Neural cell (in vitro differentiated cells): ENCODE data around the gene LDLRAD4.

Experiments used
- POLR2AphosphoS5 ChIP-seq: IDR thresholded peaks from 2 replicates; pipeline ENCODE4 v1.6.1; 2012
- TF ChIP-seq, protein P1 (sequence below): fragments of 450-650 bp; IDR thresholded peaks from 2 replicates; pipeline ENCODE4 v1.5.1; 2014; ENCODE audit warnings: antibody characterized with exemption, mild to moderate bottlenecking, moderate library complexity; ENCODE audit not compliant: poor library complexity, severe bottlenecking

DNA sequence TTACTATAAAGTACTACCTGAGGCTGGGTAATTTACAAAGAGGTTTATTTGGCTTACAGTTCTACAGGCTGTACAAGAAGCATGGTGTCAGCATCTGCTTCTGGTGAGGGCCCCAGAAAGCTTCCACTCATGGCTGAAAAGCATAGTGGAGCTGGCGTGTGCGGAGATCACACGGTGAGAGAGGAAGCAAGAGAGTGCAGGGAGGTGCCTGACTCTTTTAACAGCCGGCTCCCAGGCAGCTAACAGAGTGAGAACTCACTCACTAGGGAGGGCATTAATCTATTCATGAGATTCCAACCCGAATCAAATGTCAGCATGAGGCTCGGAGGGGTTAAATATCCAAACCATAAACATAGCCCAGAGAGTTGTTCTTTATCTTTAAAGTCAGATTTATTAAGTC lies 117.3 kb downstream of the LDLRAD4 start:
- TF ChIP-seq, protein P1, sequence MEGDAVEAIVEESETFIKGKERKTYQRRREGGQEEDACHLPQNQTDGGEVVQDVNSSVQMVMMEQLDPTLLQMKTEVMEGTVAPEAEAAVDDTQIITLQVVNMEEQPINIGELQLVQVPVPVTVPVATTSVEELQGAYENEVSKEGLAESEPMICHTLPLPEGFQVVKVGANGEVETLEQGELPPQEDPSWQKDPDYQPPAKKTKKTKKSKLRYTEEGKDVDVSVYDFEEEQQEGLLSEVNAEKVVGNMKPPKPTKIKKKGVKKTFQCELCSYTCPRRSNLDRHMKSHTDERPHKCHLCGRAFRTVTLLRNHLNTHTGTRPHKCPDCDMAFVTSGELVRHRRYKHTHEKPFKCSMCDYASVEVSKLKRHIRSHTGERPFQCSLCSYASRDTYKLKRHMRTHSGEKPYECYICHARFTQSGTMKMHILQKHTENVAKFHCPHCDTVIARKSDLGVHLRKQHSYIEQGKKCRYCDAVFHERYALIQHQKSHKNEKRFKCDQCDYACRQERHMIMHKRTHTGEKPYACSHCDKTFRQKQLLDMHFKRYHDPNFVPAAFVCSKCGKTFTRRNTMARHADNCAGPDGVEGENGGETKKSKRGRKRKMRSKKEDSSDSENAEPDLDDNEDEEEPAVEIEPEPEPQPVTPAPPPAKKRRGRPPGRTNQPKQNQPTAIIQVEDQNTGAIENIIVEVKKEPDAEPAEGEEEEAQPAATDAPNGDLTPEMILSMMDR = no peak
- no peak for TF ChIP-seq POLR2AphosphoS5
